PC-3 (cell line): ENCODE results near the gene SLC2A13.

Experiments
- CTCF ChIP-seq: fragments of 300-600 bp; sonication (generic); conservative IDR thresholded peaks from 2 replicates; pipeline ENCODE4 v1.5.1; 2017; ENCODE audit warnings: antibody characterized with exemption, low read depth, mild to moderate bottlenecking, low read length
- EZH2phosphoT487 ChIP-seq: fragments of 300-600 bp; sonication (generic); IDR thresholded peaks from 2 replicates; pipeline ENCODE4 v1.6.1; 2018; ENCODE audit warnings: mild to moderate bottlenecking, antibody characterized with exemption, low read length, borderline replicate concordance

GRCh38 chr12:40107803-40108620 lies 2.1 kb upstream of the SLC2A13 start:
- no peak for TF ChIP-seq CTCF
- no peak for TF ChIP-seq EZH2phosphoT487
